PC-9 (cell line): ENCODE data around the gene SF1.

Source experiments
- EZH2 ChIP-seq: fragments of 200-600 bp; sonication (generic); IDR thresholded peaks from 2 replicates; pipeline ENCODE4 v1.8.0; 2017; ENCODE audit warnings: antibody characterized with exemption, low read depth
- TF ChIP-seq, protein P1 (sequence below): fragments of 200-600 bp; sonication (generic); conservative IDR thresholded peaks from 2 replicates; pipeline ENCODE4 v1.6.1; 2017; ENCODE audit warnings: mixed run types, antibody characterized with exemption, mild to moderate bottlenecking, moderate library complexity

- TF ChIP-seq, protein P1, sequence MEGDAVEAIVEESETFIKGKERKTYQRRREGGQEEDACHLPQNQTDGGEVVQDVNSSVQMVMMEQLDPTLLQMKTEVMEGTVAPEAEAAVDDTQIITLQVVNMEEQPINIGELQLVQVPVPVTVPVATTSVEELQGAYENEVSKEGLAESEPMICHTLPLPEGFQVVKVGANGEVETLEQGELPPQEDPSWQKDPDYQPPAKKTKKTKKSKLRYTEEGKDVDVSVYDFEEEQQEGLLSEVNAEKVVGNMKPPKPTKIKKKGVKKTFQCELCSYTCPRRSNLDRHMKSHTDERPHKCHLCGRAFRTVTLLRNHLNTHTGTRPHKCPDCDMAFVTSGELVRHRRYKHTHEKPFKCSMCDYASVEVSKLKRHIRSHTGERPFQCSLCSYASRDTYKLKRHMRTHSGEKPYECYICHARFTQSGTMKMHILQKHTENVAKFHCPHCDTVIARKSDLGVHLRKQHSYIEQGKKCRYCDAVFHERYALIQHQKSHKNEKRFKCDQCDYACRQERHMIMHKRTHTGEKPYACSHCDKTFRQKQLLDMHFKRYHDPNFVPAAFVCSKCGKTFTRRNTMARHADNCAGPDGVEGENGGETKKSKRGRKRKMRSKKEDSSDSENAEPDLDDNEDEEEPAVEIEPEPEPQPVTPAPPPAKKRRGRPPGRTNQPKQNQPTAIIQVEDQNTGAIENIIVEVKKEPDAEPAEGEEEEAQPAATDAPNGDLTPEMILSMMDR, result no peak
- TF ChIP-seq EZH2, result no peak
Observed at GRCh38 chr11:64789331-64790204, 11.2 kb upstream of the SF1 start.
